OCI-LY1 (cell line): Measurements from ENCODE around the gene TRABD2B.

Experiments
- H2AFZ ChIP-seq: fragments of 200-600 bp; sonication (generic), shearing (Covaris generic); 2 replicates; pipeline ENCODE4 v1.6.0; 2014; ENCODE audit warnings: antibody characterized with exemption, mild to moderate bottlenecking, low read length
- H3F3A ChIP-seq: fragments of 200-600 bp; sonication (generic), shearing (Covaris generic); 2 replicates; pipeline ENCODE4 v1.6.0; 2014; ENCODE audit warnings: mild to moderate bottlenecking, antibody characterized with exemption, low read length, moderate library complexity; ENCODE audit not compliant: insufficient read depth
- H3K27ac ChIP-seq: fragments of 200-600 bp; sonication (generic); 2 replicates; pipeline ENCODE4 v1.5.1; 2014; ENCODE audit warnings: low read length, mixed run types, mild to moderate bottlenecking, low read depth; ENCODE audit not compliant: poor library complexity, severe bottlenecking
- H3K27me3 ChIP-seq: fragments of 200-600 bp; sonication (generic); 2 replicates; pipeline ENCODE4 v1.6.0; 2014; ENCODE audit warnings: antibody characterized with exemption, mild to moderate bottlenecking, low read length, moderate library complexity; ENCODE audit not compliant: insufficient read depth
- H3K36me3 ChIP-seq: fragments of 200-600 bp; sonication (generic); 2 replicates; pipeline ENCODE4 v1.6.1; 2014; ENCODE audit warnings: mild to moderate bottlenecking, antibody characterized with exemption, low read length, moderate library complexity, mixed read lengths; ENCODE audit not compliant: insufficient read depth
- H3K4me1 ChIP-seq: fragments of 200-600 bp; sonication (generic); 2 replicates; pipeline ENCODE4 v1.5.1; 2014; ENCODE audit warnings: mild to moderate bottlenecking, low read length, moderate library complexity; ENCODE audit not compliant: insufficient read depth, severe bottlenecking
- H3K4me2 ChIP-seq: fragments of 200-600 bp; sonication (generic), shearing (Covaris generic); 2 replicates; pipeline ENCODE4 v1.6.1; 2014; ENCODE audit warnings: low read length
- H3K4me3 ChIP-seq: fragments of 200-600 bp; sonication (generic); 2 replicates; pipeline ENCODE4 v1.5.1; 2014; ENCODE audit warnings: low read length, low read depth, mild to moderate bottlenecking, mixed read lengths; ENCODE audit not compliant: poor library complexity, severe bottlenecking
- H3K79me2 ChIP-seq: fragments of 200-600 bp; shearing (Covaris generic); 2 replicates; pipeline ENCODE4 v1.6.1; 2016; ENCODE audit warnings: mixed run types, low read length, mixed read lengths; ENCODE audit not compliant: insufficient read depth
- H3K9ac ChIP-seq: fragments of 200-600 bp; sonication (generic), shearing (Covaris generic); 2 replicates; pipeline ENCODE4 v1.6.1; 2014; ENCODE audit warnings: mild to moderate bottlenecking, low read length, mixed read lengths
- H3K9me2 ChIP-seq: fragments of 200-600 bp; sonication (generic), shearing (Covaris generic); 2 replicates; pipeline ENCODE4 v1.6.1; 2014; ENCODE audit warnings: low read depth, mild to moderate bottlenecking, low read length, mixed read lengths
- H3K9me3 ChIP-seq: fragments of 200-600 bp; shearing (Covaris generic); 2 replicates; pipeline ENCODE4 v1.6.1; 2014; ENCODE audit warnings: low read length, mixed read lengths
- H4K20me1 ChIP-seq: fragments of 200-600 bp; sonication (generic), shearing (Covaris generic); 2 replicates; pipeline ENCODE4 v1.6.0; 2016; ENCODE audit warnings: mild to moderate bottlenecking, low read length; ENCODE audit not compliant: insufficient read depth
- EZH2 ChIP-seq: fragments of 200-600 bp; sonication (generic), shearing (Covaris generic); IDR thresholded peaks from 2 replicates; pipeline ENCODE4 v1.8.0; 2017; ENCODE audit warnings: borderline replicate concordance, mixed run types, mild to moderate bottlenecking, antibody characterized with exemption, low read length, moderate library complexity, mixed read lengths
- TF ChIP-seq, protein P1 (sequence below): fragments of 200-600 bp; sonication (generic), shearing (Covaris generic); IDR thresholded peaks from 2 replicates; pipeline ENCODE4 v1.5.1; 2017; ENCODE audit warnings: mild to moderate bottlenecking, antibody characterized with exemption, low read length, moderate library complexity, mixed read lengths

The TRABD2B gene

DNA sequence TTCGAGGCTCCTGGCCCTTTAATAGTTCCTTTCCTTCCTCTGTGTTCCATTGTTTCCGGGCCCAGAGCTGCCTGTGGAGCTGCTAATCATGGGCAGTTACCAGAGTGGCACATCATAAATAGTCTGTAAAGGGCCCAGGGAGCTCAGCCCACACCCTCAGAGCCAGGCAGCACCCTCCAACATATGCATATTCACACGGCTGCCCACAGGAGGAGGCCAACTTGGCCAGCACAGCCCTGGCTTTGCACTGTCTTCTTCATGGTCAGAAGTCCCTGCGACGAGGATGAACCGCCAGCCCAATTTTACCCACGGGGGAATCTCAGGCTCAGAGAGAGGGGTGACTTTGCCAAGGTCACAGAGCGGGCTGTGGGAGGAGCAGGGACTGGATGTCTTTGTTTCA lies 172.5 kb downstream of the TRABD2B start:
- H2AFZ ChIP-seq: no peak overlapping the region
- H3K4me3 ChIP-seq: no peak overlapping the region
- H3K9ac ChIP-seq: no peak overlapping the region
- no peaks in the 10 kb centered on the region; the same call in 1 of the 2 replicates for H3K27me3 ChIP-seq
- H3K4me2 ChIP-seq: no peak overlapping the region
- no peak overlapping the region for H3K27ac ChIP-seq
- H3K9me3 ChIP-seq: no peaks in the 10 kb centered on the region
- H3K79me2 ChIP-seq: no peaks in the 10 kb centered on the region
- H3F3A ChIP-seq: no peaks in the 10 kb centered on the region
- TF ChIP-seq, protein P1, sequence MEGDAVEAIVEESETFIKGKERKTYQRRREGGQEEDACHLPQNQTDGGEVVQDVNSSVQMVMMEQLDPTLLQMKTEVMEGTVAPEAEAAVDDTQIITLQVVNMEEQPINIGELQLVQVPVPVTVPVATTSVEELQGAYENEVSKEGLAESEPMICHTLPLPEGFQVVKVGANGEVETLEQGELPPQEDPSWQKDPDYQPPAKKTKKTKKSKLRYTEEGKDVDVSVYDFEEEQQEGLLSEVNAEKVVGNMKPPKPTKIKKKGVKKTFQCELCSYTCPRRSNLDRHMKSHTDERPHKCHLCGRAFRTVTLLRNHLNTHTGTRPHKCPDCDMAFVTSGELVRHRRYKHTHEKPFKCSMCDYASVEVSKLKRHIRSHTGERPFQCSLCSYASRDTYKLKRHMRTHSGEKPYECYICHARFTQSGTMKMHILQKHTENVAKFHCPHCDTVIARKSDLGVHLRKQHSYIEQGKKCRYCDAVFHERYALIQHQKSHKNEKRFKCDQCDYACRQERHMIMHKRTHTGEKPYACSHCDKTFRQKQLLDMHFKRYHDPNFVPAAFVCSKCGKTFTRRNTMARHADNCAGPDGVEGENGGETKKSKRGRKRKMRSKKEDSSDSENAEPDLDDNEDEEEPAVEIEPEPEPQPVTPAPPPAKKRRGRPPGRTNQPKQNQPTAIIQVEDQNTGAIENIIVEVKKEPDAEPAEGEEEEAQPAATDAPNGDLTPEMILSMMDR: no peak
- no peak for TF ChIP-seq EZH2
- H3K36me3 ChIP-seq: no peaks in the 10 kb centered on the region
- H3K9me2 ChIP-seq: no peaks in the 10 kb centered on the region
- no peaks in the 10 kb centered on the region for H4K20me1 ChIP-seq
- no peaks in the 10 kb centered on the region for H3K4me1 ChIP-seq

DNA sequence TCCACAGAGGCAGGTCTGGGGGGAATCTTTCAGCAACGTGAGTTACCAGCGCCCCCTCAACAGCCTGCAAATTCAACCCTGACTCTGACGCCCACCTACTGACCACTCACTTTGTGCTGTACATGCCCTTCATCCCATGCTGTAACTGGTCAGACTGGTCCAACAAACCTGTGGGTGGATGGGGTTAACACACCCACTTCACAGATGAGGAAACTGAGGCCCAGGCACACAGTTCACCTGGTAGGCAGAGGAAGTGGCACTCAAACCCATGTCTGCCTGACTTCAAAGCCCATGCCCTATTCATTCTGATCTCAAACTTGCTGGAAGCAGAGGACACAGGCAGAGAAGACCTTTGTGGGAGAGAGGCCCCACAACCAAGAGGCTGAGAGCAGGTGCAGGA lies 172.9 kb downstream of the TRABD2B start:
- no peaks in the 10 kb centered on the region for H3K79me2 ChIP-seq
- no peaks in the 10 kb centered on the region for H3K9me2 ChIP-seq
- H3K36me3 ChIP-seq: no peaks in the 10 kb centered on the region
- H3K9ac ChIP-seq: no peak overlapping the region
- H3F3A ChIP-seq: no peaks in the 10 kb centered on the region
- no peaks in the 10 kb centered on the region for H3K4me1 ChIP-seq
- H3K9me3 ChIP-seq: no peaks in the 10 kb centered on the region
- no peak overlapping the region for H3K27ac ChIP-seq
- TF ChIP-seq EZH2: no peak
- TF ChIP-seq, protein P1: no peak
- H3K4me3 ChIP-seq: no peak overlapping the region
- H4K20me1 ChIP-seq: no peaks in the 10 kb centered on the region
- no peak overlapping the region for H3K4me2 ChIP-seq
- no peak overlapping the region for H2AFZ ChIP-seq
- no peaks in the 10 kb centered on the region; the same call in 1 of the 2 replicates for H3K27me3 ChIP-seq

DNA sequence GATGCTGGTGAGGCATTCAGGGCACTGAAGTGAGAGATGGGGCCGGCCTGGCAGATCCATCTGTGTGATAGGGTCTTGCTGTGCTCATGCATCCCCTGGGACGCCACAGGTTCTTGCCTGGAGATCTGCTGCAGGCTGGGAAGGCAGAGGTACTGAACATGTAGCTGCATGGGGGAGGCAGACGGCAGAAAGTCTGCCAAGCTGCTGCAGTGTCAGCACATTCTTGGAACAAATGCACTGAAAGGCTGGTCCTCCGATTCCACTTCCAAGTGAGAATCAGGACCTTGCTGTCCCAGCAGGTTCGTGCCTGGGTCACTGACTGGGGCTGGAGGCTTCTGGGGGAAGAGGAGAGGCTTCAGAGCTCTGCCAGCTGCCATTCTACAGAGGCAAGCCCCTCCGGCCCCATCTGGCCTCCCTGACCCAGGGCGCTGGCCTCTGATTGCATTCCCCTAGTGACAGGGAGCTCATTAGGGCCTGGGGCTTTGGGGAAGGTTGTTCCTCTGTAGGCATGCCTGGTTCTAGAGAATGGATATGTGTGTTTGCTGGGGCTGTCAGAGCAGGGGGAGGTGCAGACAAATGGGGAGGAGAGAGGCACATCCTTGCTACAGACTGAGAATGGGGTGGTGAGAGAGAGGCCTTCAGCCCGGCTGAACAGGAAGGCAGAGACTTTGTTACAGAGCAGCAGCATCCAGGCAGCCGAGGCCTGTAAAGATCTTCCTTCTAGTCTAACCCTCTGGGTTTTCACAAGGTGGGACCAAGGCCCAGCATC lies 174.0 kb downstream of the TRABD2B start:
- Histone ChIP-seq H3K79me2 (no peaks in the 10 kb centered on the region), H3K9me3 (no peaks in the 10 kb centered on the region), H3K27ac (no peak overlapping the region), H3K36me3 (no peaks in the 10 kb centered on the region), H3K9ac (no peak overlapping the region), H3K27me3 (no peaks in the 10 kb centered on the region; the same call in 1 of the 2 replicates), H2AFZ (no peak overlapping the region), H4K20me1 (no peaks in the 10 kb centered on the region), H3K4me1 (no peaks in the 10 kb centered on the region), H3F3A (no peaks in the 10 kb centered on the region), H3K9me2 (no peaks in the 10 kb centered on the region), H3K4me3 (no peak overlapping the region), H3K4me2 (no peak overlapping the region)
- TF ChIP-seq EZH2: no peak
- TF ChIP-seq, protein P1: no peak
